SK-N-SH (cell line): ENCODE data around the gene CDX1.

Experiments
- CTCF ChIP-seq: fragments of 200-600 bp; sonication (generic); IDR thresholded peaks from 2 replicates; pipeline ENCODE4 v1.6.1; 2017; ENCODE audit warnings: antibody characterized with exemption, mild to moderate bottlenecking, moderate library complexity
- EP300 ChIP-seq, 2 experiments: IDR thresholded peaks; 2 replicates each; pipeline versions ENCODE4 v1.4.0 to v1.6.1; 2012; ENCODE audit warnings: borderline replicate concordance in 1 of 2, low read depth in 1 of 2, low read length in 1 of 2
- GATA2 ChIP-seq: sonication (generic); formaldehyde crosslinking; IDR thresholded peaks from 2 replicates; pipeline ENCODE4 v1.5.0; 2020; ENCODE audit warnings: mild to moderate bottlenecking, missing genetic modification reagents
- MAX ChIP-seq: IDR thresholded peaks from 2 replicates; pipeline ENCODE4 v1.4.0; 2012; ENCODE audit warnings: low read depth
- MXI1 ChIP-seq: IDR thresholded peaks from 2 replicates; pipeline ENCODE4 v1.6.1; 2012; ENCODE audit warnings: mild to moderate bottlenecking, low read depth, low read length, improper control_type of control experiment
- NFIC ChIP-seq: IDR thresholded peaks from 2 replicates; pipeline ENCODE4 v1.4.0; 2012; ENCODE audit warnings: borderline replicate concordance
- SIN3A ChIP-seq: IDR thresholded peaks from 2 replicates; pipeline ENCODE4 v1.6.1; 2012; ENCODE audit warnings: low read depth, mild to moderate bottlenecking, low read length, moderate library complexity, borderline replicate concordance
- SMC3 ChIP-seq: IDR thresholded peaks from 2 replicates; pipeline ENCODE4 v1.6.1; 2012; ENCODE audit warnings: low read depth, low read length, improper control_type of control experiment
- YY1 ChIP-seq: IDR thresholded peaks from 2 replicates; pipeline ENCODE4 v1.4.0; 2012; ENCODE audit warnings: low read depth, mild to moderate bottlenecking
- TF ChIP-seq, protein P1 (sequence below): fragments of 150-350 bp; IDR thresholded peaks from 2 replicates; pipeline ENCODE4 v1.6.1; 2017; ENCODE audit warnings: antibody characterized with exemption, low read length, low read depth, borderline replicate concordance

- TF ChIP-seq CTCF (no peak), NFIC (no peak; the same call in 1 of the 2 replicates), YY1 (no peak), EP300 (IDR thresholded peaks at IDR 0.05; ENCODE audit: borderline replicate concordance in 1 of 2, low read depth in 1 of 2, low read length in 1 of 2) (no peak; a peak in 1 of 4 replicates), SMC3 (no peak), GATA2 (CRISPR knock-in tag) (no peak), SIN3A (no peak), MXI1 (0 out of 2 replicates have a peak, but pooled peaks have one; percentile 3), MAX (no peak; the same call in 1 of the 2 replicates)
- TF ChIP-seq, protein P1, sequence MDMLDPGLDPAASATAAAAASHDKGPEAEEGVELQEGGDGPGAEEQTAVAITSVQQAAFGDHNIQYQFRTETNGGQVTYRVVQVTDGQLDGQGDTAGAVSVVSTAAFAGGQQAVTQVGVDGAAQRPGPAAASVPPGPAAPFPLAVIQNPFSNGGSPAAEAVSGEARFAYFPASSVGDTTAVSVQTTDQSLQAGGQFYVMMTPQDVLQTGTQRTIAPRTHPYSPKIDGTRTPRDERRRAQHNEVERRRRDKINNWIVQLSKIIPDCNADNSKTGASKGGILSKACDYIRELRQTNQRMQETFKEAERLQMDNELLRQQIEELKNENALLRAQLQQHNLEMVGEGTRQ: no peak
These were observed 10.6 kb upstream of the CDX1 start for GRCh38 chr5:150156027-150156368.
